Measurements from ENCODE around the gene DRD3. TPM values are rescaled to one million over a fixed set of nuclear protein-coding genes. Genes with fewer than 3 reads are reported as not detected.

The DRD3 gene
- total RNA-seq, 2 experiments from 2014 or later: not detected

DNA sequence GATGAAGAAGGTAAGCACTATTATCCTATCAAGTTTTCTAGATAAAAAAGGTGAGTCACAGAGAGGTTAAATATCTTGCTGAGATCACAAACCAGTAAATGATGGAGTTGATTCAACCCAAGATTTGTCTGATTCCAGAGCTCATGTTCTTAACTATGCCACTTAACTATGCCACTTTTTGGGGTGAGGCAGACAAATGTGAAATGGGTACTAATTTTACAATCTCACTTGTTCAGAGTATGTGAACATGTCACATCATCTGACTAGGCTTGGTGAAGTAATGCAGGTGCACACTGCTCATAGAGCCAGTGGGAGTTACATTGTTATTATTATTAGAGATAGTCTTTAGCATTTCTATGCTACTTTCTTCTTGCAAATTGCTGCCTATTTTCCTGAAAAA, 2.0 kb downstream of the DRD3 start:
- Histone ChIP-seq H3K36me3 (ENCODE audit: insufficient read depth, low read length) (no peaks in the 10 kb centered on the region), H3K79me2 (ENCODE audit: insufficient read depth, low read depth, low read length) (no peaks in the 10 kb centered on the region), H3K4me3 (ENCODE audit: low read depth, low read length, poor library complexity, severe bottlenecking) (no peak overlapping the region), H2AFZ (ENCODE audit: low read length) (no peak overlapping the region), H3K4me2 (ENCODE audit: low read length) (no peak overlapping the region), H3K9me2 (ENCODE audit: insufficient read depth, low read length) (no peaks in the 10 kb centered on the region), H3K4me1 (ENCODE audit: insufficient read depth, low read length, poor library complexity, severe bottlenecking) (no peaks in the 10 kb centered on the region), H3K9me3 (ENCODE audit: low read length) (no peaks in the 10 kb centered on the region), H4K20me1 (ENCODE audit: insufficient read depth, low read length) (no peaks in the 10 kb centered on the region), H3K27ac (ENCODE audit: low read depth, low read length, poor library complexity, severe bottlenecking) (no peak overlapping the region)
- intact Hi-C loops (cut with micrococcal nuclease; ENCODE audit: unreplicated experiment): loop anchor here (10.0 kb wide), 1 partner anchor 62 kb away; no protein-coding TSS in a partner anchor
- CTCF ChIA-PET (ENCODE audit: unreplicated experiment): no interaction called here
- no TSS peak for BruUV-seq (replicated peaks)
- POLR2A ChIA-PET: no interaction called here
- DNase-seq (ENCODE audit: low spot score): no peak
- no peak for TF ChIP-seq EZH2phosphoT487 (IDR thresholded peaks at IDR 0.05; ENCODE audit: borderline replicate concordance, low read depth, low read length)
- TF ChIP-seq, protein P1, sequence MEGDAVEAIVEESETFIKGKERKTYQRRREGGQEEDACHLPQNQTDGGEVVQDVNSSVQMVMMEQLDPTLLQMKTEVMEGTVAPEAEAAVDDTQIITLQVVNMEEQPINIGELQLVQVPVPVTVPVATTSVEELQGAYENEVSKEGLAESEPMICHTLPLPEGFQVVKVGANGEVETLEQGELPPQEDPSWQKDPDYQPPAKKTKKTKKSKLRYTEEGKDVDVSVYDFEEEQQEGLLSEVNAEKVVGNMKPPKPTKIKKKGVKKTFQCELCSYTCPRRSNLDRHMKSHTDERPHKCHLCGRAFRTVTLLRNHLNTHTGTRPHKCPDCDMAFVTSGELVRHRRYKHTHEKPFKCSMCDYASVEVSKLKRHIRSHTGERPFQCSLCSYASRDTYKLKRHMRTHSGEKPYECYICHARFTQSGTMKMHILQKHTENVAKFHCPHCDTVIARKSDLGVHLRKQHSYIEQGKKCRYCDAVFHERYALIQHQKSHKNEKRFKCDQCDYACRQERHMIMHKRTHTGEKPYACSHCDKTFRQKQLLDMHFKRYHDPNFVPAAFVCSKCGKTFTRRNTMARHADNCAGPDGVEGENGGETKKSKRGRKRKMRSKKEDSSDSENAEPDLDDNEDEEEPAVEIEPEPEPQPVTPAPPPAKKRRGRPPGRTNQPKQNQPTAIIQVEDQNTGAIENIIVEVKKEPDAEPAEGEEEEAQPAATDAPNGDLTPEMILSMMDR (conservative IDR thresholded peaks at IDR 0.05; ENCODE audit: low read length): no peak

DNA sequence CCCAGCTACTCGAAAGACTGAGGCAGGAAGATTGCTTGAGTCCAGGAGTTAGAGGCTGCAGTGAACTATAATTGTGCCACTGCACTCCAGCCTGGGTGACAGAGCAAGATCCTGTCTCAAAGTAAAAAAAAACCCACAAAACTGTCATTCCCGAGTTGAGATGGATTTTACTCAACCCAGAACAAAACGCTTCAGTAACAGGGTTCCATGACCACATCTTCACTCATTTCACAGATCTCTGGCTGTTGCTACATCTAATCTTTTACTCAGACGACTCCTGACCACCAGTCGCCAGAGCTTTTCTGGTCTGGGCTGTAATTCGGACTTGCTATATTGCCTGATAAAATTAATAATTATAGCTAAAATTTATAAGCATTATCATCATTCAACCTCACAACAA, 2.4 kb downstream of the DRD3 start:
- H3K4me2 ChIP-seq (ENCODE audit: low read length): no peak overlapping the region
- no peaks in the 10 kb centered on the region for H3K36me3 ChIP-seq (ENCODE audit: insufficient read depth, low read length)
- no peak overlapping the region for H3K4me3 ChIP-seq (ENCODE audit: low read depth, low read length, poor library complexity, severe bottlenecking)
- CTCF ChIA-PET (ENCODE audit: unreplicated experiment): no interaction called here
- no peak for DNase-seq (ENCODE audit: low spot score)
- POLR2A ChIA-PET: interaction anchor here (0.5 kb wide), 1 partner anchor 1157 kb away, joined by 4 read pairs; a partner anchor contains a TSS
- no peaks in the 10 kb centered on the region for H3K4me1 ChIP-seq (ENCODE audit: insufficient read depth, low read length, poor library complexity, severe bottlenecking)
- H2AFZ ChIP-seq (ENCODE audit: low read length): no peak overlapping the region
- TF ChIP-seq EZH2phosphoT487 (IDR thresholded peaks at IDR 0.05; ENCODE audit: borderline replicate concordance, low read depth, low read length): no peak
- TF ChIP-seq, protein P1 (conservative IDR thresholded peaks at IDR 0.05; ENCODE audit: low read length): no peak
- no peaks in the 10 kb centered on the region for H4K20me1 ChIP-seq (ENCODE audit: insufficient read depth, low read length)
- H3K9me3 ChIP-seq (ENCODE audit: low read length): no peaks in the 10 kb centered on the region
- intact Hi-C loops (cut with micrococcal nuclease; ENCODE audit: unreplicated experiment): loop anchor here (10.0 kb wide), 1 partner anchor 62 kb away; no protein-coding TSS in a partner anchor
- no peaks in the 10 kb centered on the region for H3K9me2 ChIP-seq (ENCODE audit: insufficient read depth, low read length)
- no TSS peak for BruUV-seq (replicated peaks)
- no peaks in the 10 kb centered on the region for H3K79me2 ChIP-seq (ENCODE audit: insufficient read depth, low read depth, low read length)
- H3K27ac ChIP-seq (ENCODE audit: low read depth, low read length, poor library complexity, severe bottlenecking): no peak overlapping the region

DNA sequence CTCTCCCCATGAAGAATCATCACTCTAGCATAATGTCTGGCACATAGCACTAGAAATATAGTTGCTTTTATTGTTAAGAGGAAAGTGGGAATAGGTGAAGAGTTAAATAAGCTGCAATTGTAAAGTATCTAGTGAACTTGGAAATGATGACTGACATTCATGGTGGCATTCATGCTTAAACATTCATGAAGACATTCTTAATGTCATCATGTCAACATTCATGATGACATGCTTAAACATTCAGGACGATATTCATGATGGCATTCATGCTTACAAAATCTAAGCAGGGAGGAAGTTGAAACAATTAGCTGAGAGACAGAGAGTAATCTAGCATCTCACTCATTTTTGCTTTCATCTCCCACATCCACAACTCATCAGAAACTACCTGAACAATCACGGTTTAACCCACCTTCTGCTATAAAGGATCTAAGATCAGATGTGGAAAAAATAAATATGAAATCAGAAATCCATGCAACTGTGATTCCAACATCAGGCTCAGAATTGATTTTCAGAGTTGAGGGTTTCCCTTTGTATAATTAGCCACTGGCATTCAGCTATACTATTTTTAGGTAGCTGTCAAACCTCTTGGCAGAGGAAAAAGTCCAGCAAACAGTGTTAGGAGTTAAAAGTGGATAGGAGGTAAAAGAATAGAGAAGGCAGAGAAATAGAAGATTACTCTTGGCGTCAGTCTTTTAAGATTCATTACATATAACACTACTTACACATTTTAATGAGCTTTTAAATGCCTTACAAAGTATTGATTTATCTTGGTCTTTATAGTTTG, 3.5 kb downstream of the DRD3 start:
- no peak overlapping the region for H3K4me2 ChIP-seq (ENCODE audit: low read length)
- BruUV-seq (replicated peaks): no TSS peak
- H3K4me1 ChIP-seq (ENCODE audit: insufficient read depth, low read length, poor library complexity, severe bottlenecking): no peaks in the 10 kb centered on the region
- H3K4me3 ChIP-seq (ENCODE audit: low read depth, low read length, poor library complexity, severe bottlenecking): no peak overlapping the region
- ChIA-PET CTCF (ENCODE audit: unreplicated experiment) (interaction anchor here (0.6 kb wide), 1 partner anchor 15 kb away, joined by 3 read pairs; no protein-coding TSS in a partner anchor), POLR2A (interaction anchor here (0.6 to 0.7 kb wide), 4 partner anchors 38 to 565 kb away, joined by 3 to 5 read pairs (median 3); no protein-coding TSS in a partner anchor)
- DNase-seq (ENCODE audit: low spot score): no peak
- no peaks in the 10 kb centered on the region for H3K36me3 ChIP-seq (ENCODE audit: insufficient read depth, low read length)
- H3K9me2 ChIP-seq (ENCODE audit: insufficient read depth, low read length): no peaks in the 10 kb centered on the region
- no peaks in the 10 kb centered on the region for H3K79me2 ChIP-seq (ENCODE audit: insufficient read depth, low read depth, low read length)
- no peak overlapping the region for H2AFZ ChIP-seq (ENCODE audit: low read length)
- H3K27ac ChIP-seq (ENCODE audit: low read depth, low read length, poor library complexity, severe bottlenecking): no peak overlapping the region
- intact Hi-C loops (cut with micrococcal nuclease; ENCODE audit: unreplicated experiment): loop anchor here (10.0 kb wide), 1 partner anchor 61 kb away; no protein-coding TSS in a partner anchor
- no peaks in the 10 kb centered on the region for H4K20me1 ChIP-seq (ENCODE audit: insufficient read depth, low read length)
- no peaks in the 10 kb centered on the region for H3K9me3 ChIP-seq (ENCODE audit: low read length)
- no peak for TF ChIP-seq EZH2phosphoT487 (IDR thresholded peaks at IDR 0.05; ENCODE audit: borderline replicate concordance, low read depth, low read length)
- TF ChIP-seq, protein P1 (conservative IDR thresholded peaks at IDR 0.05; ENCODE audit: low read length): no peak
